HG03469 (cell line): ENCODE data around the gene UGT1A1.

ENCODE experiments used
- ATAC-seq: cut with Tn5 transposase; IDR thresholded peaks from one replicate; pipeline ENCODE4 v1.9.1; 2021; ENCODE audit warnings: mild to moderate bottlenecking, moderate library complexity, moderate number of reproducible peaks; ENCODE audit not compliant: unreplicated experiment

The UGT1A1 gene

GRCh38 chr2:233794128-233794658, 34.1 kb downstream of the UGT1A1 start:
- no peak for ATAC-seq

GRCh38 chr2:233795735-233796171, 35.7 kb downstream of the UGT1A1 start:
- no peak for ATAC-seq

GRCh38 chr2:233796254-233796653, 36.2 kb downstream of the UGT1A1 start:
- ATAC-seq: no peak

- ATAC-seq: no peak
Measured at GRCh38 chr2:233798335-233799086, 38.4 kb downstream of the UGT1A1 start.

- no peak for ATAC-seq
Measured at GRCh38 chr2:233799087-233799665, 39.1 kb downstream of the UGT1A1 start.

- no peak for ATAC-seq
Measured at GRCh38 chr2:233799716-233800115, 39.6 kb downstream of the UGT1A1 start.

- ATAC-seq: no peak
Measured at GRCh38 chr2:233800208-233800607, 40.1 kb downstream of the UGT1A1 start.

- ATAC-seq: no peak
Measured at GRCh38 chr2:233801357-233802131, 41.5 kb downstream of the UGT1A1 start.

GRCh38 chr2:233802132-233802815, 42.2 kb downstream of the UGT1A1 start:
- ATAC-seq: no peak

- ATAC-seq: no peak
Measured at GRCh38 chr2:233803292-233803911, 43.3 kb downstream of the UGT1A1 start.

GRCh38 chr2:233803994-233804393, 43.9 kb downstream of the UGT1A1 start:
- no peak for ATAC-seq

GRCh38 chr2:233807215-233807865, 47.3 kb downstream of the UGT1A1 start:
- no peak for ATAC-seq

GRCh38 chr2:233807966-233808935, 48.2 kb downstream of the UGT1A1 start:
- no peak for ATAC-seq

- no peak for ATAC-seq
Measured at GRCh38 chr2:233810385-233810784, 50.3 kb downstream of the UGT1A1 start.

GRCh38 chr2:233811087-233811486, 51.0 kb downstream of the UGT1A1 start:
- ATAC-seq: no peak

- ATAC-seq: no peak
Measured at GRCh38 chr2:233811732-233812131, 51.7 kb downstream of the UGT1A1 start.

- no peak for ATAC-seq
Measured at GRCh38 chr2:233813236-233814055, 53.4 kb downstream of the UGT1A1 start.
